ENCODE data around the gene PNMA8B.

PNMA8B gene, protein sequence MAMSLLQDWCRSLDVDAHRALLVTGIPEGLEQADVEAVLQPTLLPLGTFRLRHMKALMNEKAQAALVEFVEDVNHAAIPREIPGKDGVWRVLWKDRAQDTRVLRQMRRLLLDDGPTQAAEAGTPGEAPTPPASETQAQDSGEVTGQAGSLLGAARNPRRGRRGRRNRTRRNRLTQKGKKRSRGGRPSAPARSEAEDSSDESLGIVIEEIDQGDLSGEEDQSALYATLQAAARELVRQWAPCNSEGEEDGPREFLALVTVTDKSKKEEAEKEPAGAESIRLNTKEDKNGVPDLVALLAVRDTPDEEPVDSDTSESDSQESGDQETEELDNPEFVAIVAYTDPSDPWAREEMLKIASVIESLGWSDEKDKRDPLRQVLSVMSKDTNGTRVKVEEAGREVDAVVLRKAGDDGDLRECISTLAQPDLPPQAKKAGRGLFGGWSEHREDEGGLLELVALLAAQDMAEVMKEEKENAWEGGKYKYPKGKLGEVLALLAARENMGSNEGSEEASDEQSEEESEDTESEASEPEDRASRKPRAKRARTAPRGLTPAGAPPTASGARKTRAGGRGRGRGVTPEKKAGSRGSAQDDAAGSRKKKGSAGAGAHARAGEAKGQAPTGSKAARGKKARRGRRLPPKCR

GRCh38 chr19:46495786-46496099 is at the start of gene PNMA8B:
Gene PNMA8B, minus strand, starts transcription at chr19:46495867. Its CDS starts 402 bp downstream, at chr19:46495465.
- Histone ChIP-seq H3K9ac (ENCODE audit: insufficient read length) (peak within 1 kb of the TSS; percentile 26), H3K4me3 (peak within 1 kb of the TSS; percentile 75), H3K36me3 (ENCODE audit: insufficient read depth, low read length) (no peaks in the 10 kb centered on the region), H3K9me3 (ENCODE audit: low read depth, low read length) (no peaks in the 10 kb centered on the region), H3K27ac (no peak within 1 kb of the TSS)
- DNase-seq (ENCODE audit: low read depth, low spot score), result no peak
- TF ChIP-seq FOXP2 (optimal IDR thresholded peaks at IDR 0.05; ENCODE audit: control extremely low read depth, extremely low read length, insufficient read depth) (no peak), POLR2AphosphoS5 (IDR thresholded peaks at IDR 0.05; ENCODE audit: borderline replicate concordance, low read depth, low read length) (peak; percentile 43; the same call in 1 of the 2 replicates)

GRCh38 chr19:46544651-46545050 is 49.0 kb upstream of the PNMA8B start:
- DNase-seq (ENCODE audit: low read depth, low spot score), result no peak
- no peaks in the 10 kb centered on the region for H3K9me3 ChIP-seq (ENCODE audit: low read depth, low read length)
- H3K4me3 ChIP-seq, result no peak overlapping the region
- H3K36me3 ChIP-seq (ENCODE audit: insufficient read depth, low read length), result no peaks in the 10 kb centered on the region
- no peak overlapping the region for H3K9ac ChIP-seq (ENCODE audit: insufficient read length)
- no peak overlapping the region for H3K27ac ChIP-seq
- TF ChIP-seq FOXP2 (optimal IDR thresholded peaks at IDR 0.05; ENCODE audit: control extremely low read depth, extremely low read length, insufficient read depth), result no peak

- no peak for TF ChIP-seq POLR2AphosphoS5 (IDR thresholded peaks at IDR 0.05; ENCODE audit: borderline replicate concordance, low read depth, low read length)
- no peak for TF ChIP-seq FOXP2 (optimal IDR thresholded peaks at IDR 0.05; ENCODE audit: control extremely low read depth, extremely low read length, insufficient read depth)
- no peak overlapping the region for H3K4me3 ChIP-seq
Observed at GRCh38 chr19:46542428-46543230, 47.0 kb upstream of the PNMA8B start.

GRCh38 chr19:46537136-46538097 is 41.8 kb upstream of the PNMA8B start:
- Histone ChIP-seq H3K36me3 (ENCODE audit: insufficient read depth, low read length) (no peaks in the 10 kb centered on the region), H3K27ac (no peak overlapping the region), H3K4me3 (no peak overlapping the region), H3K9me3 (ENCODE audit: low read depth, low read length) (no peaks in the 10 kb centered on the region), H3K9ac (ENCODE audit: insufficient read length) (no peak overlapping the region)
- TF ChIP-seq FOXP2 (optimal IDR thresholded peaks at IDR 0.05; ENCODE audit: control extremely low read depth, extremely low read length, insufficient read depth) (no peak), POLR2AphosphoS5 (IDR thresholded peaks at IDR 0.05; ENCODE audit: borderline replicate concordance, low read depth, low read length) (no peak), EZH2 (IDR thresholded peaks at IDR 0.05) (no peak)
- no peak for DNase-seq (ENCODE audit: low read depth, low spot score)

More at GRCh38 chr19:46542428-46543230, 47.0 kb upstream of the PNMA8B start:
- peak; percentile 44 for DNase-seq (ENCODE audit: low read depth, low spot score)
- no peaks in the 10 kb centered on the region for H3K36me3 ChIP-seq (ENCODE audit: insufficient read depth, low read length)
- no peak overlapping the region for H3K27ac ChIP-seq
- no peaks in the 10 kb centered on the region for H3K9me3 ChIP-seq (ENCODE audit: low read depth, low read length)
- no peak overlapping the region for H3K9ac ChIP-seq (ENCODE audit: insufficient read length)

- H3K9me3 ChIP-seq (ENCODE audit: low read depth, low read length), result no peaks in the 10 kb centered on the region
- no peak for DNase-seq (ENCODE audit: low read depth, low spot score)
- no peaks in the 10 kb centered on the region for H3K36me3 ChIP-seq (ENCODE audit: insufficient read depth, low read length)
- no peak overlapping the region for H3K9ac ChIP-seq (ENCODE audit: insufficient read length)
- H3K4me3 ChIP-seq, result no peak overlapping the region
- TF ChIP-seq EZH2 (IDR thresholded peaks at IDR 0.05) (no peak), FOXP2 (optimal IDR thresholded peaks at IDR 0.05; ENCODE audit: control extremely low read depth, extremely low read length, insufficient read depth) (no peak), POLR2AphosphoS5 (IDR thresholded peaks at IDR 0.05; ENCODE audit: borderline replicate concordance, low read depth, low read length) (no peak)
- H3K27ac ChIP-seq, result no peak overlapping the region
Observed at GRCh38 chr19:46536391-46536790, 40.7 kb upstream of the PNMA8B start.

DNA sequence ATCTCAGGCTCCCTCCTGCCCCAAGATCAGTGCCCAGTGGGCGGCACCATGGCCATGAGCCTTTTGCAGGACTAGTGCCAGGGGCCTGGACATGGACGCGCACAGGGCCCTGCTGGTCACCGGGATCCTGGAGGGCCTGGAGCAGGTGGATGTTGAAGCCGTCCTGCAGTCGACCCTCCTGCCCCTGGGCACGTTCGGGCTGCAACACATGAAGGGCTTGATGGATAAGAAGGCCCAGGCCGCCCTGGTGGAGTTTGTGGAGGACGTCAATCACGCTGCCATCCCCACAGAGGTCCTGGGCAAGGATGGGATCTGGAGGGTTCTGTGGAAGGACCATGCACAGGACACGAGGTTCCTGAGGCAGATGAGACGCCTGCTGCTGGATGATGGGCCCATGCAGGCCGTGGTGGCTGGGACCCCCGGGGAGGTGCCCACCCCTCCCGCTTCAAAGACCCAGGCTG is 38.0 kb upstream of the PNMA8B start:
- Histone ChIP-seq H3K4me3 (no peak overlapping the region), H3K9me3 (ENCODE audit: low read depth, low read length) (no peaks in the 10 kb centered on the region), H3K27ac (no peak overlapping the region), H3K9ac (ENCODE audit: insufficient read length) (no peak overlapping the region), H3K36me3 (ENCODE audit: insufficient read depth, low read length) (no peaks in the 10 kb centered on the region)
- no peak for DNase-seq (ENCODE audit: low read depth, low spot score)
- TF ChIP-seq EZH2 (IDR thresholded peaks at IDR 0.05) (no peak), FOXP2 (optimal IDR thresholded peaks at IDR 0.05; ENCODE audit: control extremely low read depth, extremely low read length, insufficient read depth) (no peak), POLR2AphosphoS5 (IDR thresholded peaks at IDR 0.05; ENCODE audit: borderline replicate concordance, low read depth, low read length) (no peak)

GRCh38 chr19:46533078-46533620 is 37.5 kb upstream of the PNMA8B start:
- Histone ChIP-seq H3K4me3 (no peak overlapping the region), H3K9ac (ENCODE audit: insufficient read length) (no peak overlapping the region), H3K27ac (no peak overlapping the region), H3K36me3 (ENCODE audit: insufficient read depth, low read length) (no peaks in the 10 kb centered on the region), H3K9me3 (ENCODE audit: low read depth, low read length) (no peaks in the 10 kb centered on the region)
- DNase-seq (ENCODE audit: low read depth, low spot score), result no peak
- TF ChIP-seq POLR2AphosphoS5 (IDR thresholded peaks at IDR 0.05; ENCODE audit: borderline replicate concordance, low read depth, low read length) (no peak), FOXP2 (optimal IDR thresholded peaks at IDR 0.05; ENCODE audit: control extremely low read depth, extremely low read length, insufficient read depth) (no peak), EZH2 (IDR thresholded peaks at IDR 0.05) (no peak)

All from SK-N-MC (cell line).